ELR (cell line): Measurements from ENCODE around the gene CHTF18.
"Not testable (repeated sequence)": the region's sequence is repeated elsewhere in the genome, so short reads cannot be mapped to it uniquely, and the experiment has no call there.

Source experiments
- DNase-seq: peaks from one replicate; pipeline ENCODE4 v3.0.0-alpha.2; 2015; ENCODE audit warnings: low read depth

The CHTF18 gene

DNA sequence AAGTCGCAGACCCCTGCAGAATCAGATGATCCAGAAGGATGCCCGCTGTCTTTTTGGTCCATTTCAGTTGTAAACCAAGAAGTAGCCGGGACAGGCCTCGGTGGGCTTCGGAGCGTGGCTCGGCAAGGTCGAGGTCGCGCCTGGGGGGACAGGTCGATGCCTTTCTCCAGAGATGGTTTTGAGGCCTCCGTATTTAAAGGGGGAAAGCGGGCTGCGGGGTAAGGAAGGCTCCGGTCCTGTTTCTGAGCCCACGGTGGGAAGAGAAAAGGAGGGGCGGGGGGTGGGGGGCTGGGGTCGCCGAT is 19.6 kb downstream of the CHTF18 start:
- DNase-seq: no peak

DNA sequence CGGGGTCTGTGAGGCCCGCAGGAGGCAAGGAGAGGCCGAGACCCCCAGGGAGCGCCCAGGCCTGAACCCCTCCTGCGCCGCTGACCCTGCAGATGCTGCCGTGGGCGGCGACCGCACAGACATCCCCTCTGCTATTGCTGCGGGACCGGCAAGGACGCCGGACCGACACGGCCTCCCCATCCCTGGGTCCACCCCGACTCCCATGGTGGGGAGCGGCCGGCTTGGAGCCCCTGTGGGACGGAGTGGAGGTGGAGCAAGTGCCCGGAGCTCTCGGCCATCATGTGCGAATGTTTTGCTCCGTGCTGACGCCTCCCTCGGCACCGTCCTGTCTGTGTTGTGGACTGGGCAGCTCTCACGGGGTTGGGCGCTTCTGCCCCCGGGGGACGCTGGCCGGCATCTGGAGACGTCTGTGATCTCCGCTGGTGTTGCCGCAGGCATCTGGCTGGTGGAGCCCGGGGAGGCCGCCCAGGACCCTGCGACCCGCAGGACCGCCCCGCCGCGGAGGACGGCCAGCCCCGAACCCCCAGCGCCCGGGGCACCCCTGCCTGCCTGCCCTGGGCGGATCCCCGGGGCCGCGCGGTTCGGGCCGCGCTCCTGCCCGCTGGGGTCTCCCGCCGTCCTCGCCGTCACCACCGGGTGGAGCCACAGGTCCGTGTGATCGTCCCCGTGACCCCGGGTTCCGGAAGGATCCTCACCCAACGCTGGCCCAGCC is 24.9 kb downstream of the CHTF18 start:
- peak; percentile 49 for DNase-seq

DNA sequence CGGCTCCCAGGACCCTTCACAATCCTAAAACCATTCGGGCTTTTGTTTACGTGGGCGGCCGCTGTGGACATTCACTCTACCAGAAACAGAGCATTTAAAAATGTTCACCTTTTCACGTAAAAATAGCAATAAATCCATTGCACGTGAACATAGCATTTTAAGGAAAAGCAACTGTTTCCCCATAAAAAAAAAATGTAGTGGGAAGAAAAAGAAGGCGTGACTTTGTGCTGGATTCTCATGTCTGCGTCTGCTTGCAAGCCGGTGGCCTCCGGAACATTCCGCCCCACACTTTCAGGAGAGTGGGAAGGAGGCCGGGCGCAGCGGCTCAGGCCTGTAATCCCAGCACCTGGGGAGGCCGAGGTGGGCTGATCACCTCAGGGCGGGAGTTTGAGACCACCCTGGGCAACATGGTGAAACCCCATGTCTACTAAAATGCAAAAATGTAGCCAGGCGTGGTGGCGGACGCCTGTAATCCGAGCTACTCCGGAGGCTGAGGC is 25.5 kb downstream of the CHTF18 start:
- DNase-seq: no peak

DNA sequence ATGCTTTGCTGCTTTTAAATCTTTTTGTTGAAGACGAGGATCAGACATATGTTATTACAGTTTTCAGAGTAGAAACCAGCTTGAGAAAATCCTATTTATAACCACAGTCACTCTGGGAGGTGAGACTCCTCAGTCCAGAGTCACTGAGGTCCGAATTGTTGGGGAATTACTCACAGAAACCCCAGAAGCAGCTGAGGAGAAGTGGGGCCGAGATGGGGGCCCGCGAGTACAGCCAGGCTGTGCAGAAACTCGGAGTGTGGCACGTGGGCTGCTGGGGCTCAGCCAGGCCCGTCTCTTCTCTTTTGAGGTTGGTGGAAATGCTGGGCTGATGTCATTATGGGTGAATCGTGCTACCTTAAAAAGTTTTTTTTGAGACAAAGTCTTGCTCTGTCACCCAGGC is 26.6 kb downstream of the CHTF18 start:
- DNase-seq: peak; percentile 71

DNA sequence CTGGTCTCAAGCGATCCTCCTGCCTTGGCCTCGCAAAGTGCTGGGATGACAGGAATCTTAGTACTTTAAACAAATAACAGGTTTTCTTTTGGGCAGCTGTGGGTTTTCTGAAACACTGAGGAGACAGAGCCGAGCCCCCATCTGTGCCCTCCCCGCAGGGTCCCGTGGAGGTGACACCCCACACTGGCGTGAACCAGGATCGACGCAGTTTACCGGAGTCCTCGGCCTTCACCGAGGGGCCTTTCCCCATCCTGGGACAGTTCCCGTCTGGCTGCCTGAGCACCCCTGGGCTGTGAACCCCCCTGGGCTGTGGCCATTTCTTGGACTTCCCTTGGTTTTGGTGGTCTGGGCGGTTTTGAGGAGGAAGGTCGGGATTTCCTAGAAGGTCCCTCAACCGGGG is 27.4 kb downstream of the CHTF18 start:
- DNase-seq: no peak

DNA sequence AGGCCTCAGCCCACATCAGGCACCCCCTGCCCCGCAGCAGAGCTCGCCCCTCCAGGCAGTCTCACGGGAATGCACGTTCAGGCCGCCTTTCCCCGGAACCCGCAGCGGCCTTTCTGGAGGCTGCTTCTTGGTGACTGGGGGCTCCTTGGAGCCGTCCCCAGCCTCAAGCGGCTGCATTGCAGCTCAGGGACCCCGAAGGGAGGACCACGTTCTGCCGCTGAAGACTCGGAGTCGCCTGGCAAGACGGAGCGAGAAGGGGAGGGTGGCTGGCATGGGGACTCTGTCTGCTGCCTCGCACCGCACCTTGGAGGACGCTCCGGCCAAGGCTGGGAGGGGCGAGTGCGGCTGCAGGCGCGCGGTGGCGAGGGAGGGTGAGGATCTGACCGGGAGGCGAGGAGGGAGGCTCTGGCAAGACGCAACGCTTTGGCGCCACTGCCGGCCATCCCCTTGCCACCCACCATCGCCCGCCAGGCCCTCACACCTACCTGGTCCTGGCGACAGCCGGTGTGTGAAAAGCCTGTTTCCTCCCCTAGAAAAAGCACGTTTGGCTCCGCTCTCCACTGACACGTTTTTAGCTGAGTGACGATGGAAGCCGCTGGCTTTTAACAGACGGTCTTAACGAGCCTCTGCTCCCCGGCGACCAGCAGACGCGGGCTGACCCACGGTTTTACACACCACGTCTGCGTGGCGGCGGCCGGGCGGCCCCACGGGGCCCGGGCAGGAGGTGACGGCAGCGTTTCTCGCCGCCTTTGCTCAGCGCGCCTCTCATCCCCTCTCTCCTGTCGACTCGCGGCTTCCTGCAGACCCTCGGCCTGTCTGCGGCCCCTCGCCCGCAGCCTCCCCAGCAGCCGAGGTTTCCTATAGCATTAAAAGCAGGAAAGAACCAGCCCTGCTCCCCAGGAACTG is 28.8 kb downstream of the CHTF18 start:
- no peak for DNase-seq

DNA sequence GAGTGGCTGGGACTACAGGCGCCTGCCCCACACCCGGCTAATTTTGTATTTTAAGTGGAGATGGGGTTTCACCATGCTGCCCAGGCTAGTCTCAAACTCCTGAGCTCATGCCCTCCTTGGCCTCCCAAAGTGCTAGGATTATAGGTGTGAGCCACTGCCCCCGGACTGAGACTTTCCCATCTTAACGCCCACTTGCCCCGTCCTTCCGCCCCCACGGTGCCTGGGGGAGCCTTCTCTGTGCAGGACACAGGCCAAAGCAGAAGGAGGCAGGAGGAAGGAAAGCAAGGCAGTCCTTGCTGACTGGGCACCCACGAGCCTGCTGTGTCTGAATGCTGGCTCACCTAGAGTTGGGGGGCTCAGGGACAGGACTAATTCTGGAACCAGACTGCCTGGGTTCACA is 29.7 kb downstream of the CHTF18 start:
- no peak for DNase-seq

DNA sequence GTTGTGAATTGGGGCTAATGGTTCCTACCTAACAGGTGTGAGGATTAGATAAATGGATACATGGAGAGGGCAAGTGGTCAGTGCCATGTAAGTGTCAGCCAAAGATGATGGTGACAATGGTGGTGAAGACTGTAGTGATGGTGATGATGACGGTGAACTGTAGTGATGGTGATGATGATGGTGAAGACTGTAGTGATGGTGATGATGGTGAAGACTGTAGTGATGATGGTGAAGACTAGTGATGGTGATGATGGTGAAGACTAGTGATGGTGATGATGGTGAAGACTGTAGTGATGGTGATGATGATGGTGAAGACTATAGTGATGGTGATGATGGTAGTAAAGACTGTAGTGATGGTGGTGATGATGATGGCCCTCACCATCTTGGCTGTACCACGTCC is 30.2 kb downstream of the CHTF18 start:
- DNase-seq: no peak

DNA sequence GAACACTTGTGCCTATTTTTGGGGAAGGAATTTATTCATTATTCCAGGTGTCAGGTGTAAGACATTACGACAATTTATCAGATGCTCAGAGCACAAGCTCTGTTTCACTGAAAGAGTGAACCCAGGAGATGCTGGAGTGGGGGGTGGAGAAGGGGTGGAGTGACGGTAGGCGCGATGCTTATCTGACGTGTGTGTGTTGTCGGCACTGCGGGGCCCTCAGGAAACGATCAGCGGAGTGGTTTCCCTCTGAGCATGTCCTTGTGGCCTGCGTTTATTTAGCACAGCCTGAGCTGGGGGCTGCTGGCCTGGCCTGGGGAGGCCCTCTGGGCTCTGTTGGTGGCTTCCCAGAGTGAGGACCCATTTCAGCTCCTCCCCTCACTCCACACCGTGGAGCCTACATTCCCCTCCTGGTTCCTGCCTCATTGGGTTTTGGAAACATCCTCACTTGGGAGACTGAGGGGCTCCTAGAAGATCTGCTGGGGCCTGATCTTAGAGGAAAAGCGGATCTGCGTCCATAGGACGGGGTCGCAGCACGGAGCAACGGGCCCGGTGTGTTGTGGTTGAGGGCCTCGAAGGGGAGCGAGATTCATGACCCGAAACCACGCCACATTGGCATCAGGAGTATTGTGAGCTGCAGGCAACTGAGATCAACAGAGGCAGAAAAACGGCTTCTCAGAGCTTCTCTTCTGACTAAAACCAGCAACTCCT is 31.1 kb downstream of the CHTF18 start:
- no peak for DNase-seq

DNA sequence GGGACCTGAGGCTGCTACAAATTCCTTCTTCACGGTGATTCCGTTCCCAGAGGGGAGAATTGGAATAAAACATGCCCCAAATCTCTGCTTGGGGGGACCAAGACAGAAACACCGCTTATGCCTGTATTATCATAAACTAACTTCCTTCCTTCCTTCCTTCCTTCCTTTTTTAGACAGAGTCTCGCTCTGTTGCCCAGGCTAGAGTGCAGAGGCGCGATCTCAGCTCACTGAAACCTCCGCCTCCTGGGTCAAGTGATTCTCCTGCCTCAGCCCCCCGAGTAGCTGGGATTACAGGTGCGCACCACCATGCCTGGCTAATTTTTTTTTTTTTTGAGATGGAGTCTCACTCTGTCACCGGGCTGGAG is 31.6 kb downstream of the CHTF18 start:
- DNase-seq: not testable (repeated sequence)

DNA sequence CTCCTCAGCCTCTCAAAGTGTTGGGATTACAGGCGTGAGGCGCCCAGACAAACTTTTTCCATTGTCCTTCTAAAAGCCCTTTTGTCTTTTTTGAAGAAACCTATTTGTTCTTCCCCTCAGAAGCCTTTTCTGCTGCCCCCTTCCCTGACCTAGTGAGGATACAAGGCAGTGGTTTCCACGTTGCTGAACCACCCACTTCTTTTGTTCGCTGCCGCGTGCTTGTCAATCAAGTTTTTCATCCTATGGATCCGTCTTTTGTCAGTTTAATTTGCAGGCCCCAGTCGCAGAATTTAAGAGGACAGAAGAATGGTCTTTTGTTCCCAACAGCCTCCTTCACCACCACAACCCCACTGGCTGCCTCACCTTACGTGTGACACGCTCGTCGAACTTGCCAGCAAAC is 32.3 kb downstream of the CHTF18 start:
- no peak for DNase-seq

DNA sequence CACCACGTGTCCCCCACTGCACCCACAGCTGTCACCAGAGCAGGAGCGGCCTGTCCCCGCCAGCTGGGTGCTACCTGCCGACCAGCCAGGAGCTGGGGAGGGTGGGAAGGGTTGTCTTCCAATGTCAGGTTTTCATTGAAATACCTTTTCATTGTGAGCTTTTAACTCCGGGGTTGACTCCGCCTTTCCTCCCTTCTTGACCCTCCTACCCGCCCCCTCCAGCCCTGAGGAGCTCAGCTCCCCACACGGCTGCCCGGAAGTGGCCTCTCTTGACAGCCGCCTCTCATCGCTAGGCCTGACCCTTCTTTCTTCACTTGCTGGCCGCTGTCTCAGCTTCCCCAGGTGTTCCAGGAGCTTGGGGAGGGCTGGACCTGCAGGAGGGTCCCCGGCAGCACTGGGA is 33.3 kb downstream of the CHTF18 start:
- no peak for DNase-seq

DNA sequence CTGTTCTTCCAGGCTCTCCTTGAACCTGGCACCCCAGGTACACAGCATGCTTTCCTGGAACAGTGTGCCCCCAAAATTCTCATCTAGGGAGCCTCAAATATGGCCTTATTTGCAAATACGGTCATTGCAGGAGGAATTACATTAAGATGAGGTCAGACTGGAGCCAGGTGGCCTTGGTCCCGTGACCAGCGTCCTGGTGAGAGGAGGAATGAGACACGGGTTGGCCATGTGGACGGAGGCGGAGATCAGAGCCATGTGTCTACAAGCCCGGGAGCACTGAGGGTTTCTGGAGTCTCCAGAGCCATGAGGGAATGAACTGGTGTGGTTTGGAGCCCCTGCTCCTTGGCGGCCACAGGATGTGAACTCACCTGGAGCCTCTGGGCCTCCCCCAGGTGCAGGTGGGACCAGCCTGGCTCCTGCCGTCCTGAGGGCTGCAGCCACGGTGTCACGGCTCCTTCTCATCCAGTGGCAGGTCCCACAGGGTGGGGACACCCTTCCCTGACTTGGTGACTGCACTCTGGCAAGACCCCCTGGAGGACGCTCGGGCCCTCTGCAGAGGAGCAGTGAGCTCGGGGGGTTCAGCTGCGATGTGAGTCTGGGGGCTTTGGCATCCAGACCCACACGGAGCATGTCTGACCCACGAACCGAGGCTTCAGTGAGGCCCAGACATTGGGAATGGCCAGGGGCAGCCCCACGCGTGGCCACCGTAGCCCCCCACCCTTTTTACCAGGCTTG is 33.9 kb downstream of the CHTF18 start:
- DNase-seq: no peak

DNA sequence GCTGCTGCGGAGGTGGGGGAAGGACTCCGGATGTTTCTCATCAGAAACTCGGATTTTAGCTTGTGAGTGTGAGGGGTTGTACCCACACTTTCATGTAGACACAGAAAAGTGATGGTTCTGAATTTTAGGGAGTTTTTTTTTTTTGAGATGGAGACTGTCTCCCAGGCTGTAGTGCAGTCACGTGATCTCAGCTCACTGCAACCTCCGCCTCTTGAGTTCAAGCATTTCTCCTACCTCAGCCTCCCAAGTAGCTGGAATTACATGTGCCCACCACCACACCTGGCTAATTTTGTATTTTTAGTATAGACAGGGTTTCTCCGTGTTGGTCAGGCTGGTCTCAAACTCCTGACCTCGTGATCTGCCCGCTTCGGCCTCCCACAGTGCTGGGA is 34.5 kb downstream of the CHTF18 start:
- no peak for DNase-seq

DNA sequence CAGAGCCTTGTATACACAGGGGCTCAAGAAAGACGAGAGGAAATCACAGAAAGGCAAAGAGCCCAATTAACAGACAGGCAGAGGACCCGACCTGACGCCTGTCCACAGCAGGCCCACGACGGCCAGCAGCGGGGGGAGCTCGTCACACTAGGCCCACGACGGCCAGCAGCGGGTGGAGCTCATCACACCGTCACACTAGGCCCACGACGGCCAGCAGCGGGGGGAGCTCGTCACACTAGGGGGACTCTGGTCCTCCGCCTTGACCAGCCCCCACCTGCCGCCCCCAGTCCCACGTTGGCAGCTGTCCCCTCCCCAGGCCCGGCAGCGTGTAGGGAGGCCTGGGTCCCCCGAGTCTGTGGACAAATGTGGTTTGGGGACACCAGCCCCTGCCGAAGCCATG is 35.8 kb downstream of the CHTF18 start:
- no peak for DNase-seq

DNA sequence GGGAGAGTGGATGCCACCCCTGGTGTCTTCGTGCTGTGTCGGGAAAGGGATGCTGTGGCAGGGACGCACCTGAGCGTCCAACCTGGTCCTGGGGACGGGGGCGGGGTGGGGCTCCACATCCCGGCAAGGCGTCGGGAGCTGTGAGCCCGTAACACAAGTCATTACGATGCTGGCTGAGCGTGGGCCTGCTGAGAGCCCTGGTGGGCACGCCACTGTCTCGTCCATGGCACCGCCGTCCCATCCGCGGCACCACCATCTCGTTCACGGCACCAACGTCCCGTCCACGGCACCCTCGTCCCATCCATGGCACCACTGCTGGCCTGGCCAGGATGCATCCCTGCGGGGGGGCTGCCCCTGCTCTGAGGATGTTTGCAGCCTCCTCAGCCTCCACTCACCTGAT is 36.2 kb downstream of the CHTF18 start:
- no peak for DNase-seq

DNA sequence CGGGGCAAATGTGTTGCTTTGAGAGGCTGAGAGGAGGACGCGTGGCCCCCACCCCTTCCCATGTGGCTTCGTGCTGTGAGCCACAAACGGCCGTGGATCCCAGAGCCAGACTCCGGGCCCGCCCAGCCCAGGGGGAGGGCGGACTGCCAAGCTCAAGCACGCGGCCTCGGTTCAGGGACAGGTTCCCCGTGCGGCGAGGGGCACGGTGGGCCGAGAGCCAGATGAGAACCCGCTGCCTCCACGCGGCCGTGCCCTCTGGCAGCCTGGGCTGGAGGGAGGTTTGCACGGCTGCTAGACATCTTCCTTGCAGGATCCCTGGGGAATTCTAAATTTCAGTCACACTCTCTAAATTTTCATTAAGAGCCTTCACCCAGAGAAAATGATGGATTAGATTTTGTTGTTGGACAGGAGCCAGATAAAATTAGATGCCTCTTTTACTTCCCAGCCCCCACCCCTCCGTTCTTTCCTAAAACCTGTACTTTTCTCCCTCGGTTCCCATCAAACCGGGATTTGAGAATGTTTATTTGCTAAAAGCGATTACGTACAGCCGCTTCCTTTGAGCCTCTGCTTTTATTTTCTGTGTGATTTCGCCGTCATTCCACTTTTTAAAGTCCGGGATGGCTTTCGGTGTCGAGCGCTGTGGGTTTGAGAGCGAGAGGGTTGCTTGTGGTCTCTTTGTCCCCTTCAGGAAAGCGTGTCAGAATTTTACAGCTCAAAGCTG is 37.1 kb downstream of the CHTF18 start:
- DNase-seq: no peak

DNA sequence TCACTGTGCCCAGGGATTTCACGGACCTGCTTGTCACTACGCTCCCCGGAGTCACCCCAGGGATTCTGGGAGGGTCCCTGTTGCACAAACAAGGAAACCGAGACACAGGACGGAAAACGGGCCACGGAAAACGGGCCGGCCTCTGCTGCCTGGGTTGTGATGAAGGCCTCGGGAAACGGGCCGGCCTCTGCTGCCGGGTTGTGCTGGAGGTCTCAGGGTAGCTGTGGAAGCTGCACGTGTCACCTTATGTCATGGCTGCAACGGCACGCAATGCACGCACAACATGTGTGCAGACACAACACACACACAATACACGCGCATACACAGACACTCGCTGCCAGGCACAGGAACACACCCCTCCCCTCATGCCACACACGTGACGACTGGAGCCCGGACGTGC is 39.1 kb downstream of the CHTF18 start:
- DNase-seq: no peak

DNA sequence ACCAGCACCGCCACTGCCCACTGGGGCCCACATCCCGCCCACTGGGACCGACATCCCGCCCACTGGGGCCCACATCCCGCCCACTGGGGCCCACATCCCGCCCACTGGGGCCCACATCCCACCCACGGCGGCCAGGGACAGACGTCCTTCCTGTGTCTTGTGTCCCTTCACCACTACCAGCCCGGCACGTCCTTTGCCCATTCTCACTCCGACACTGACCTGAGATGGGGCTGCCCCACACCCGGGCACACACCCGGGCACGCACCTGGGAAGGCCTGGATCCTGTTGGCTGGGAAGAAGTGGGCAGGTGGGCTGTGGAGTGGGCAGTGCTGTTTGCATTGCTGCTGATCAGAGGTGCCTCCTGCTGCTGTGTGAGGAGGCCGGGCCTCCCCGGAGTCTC is 40.5 kb downstream of the CHTF18 start:
- no peak for DNase-seq

DNA sequence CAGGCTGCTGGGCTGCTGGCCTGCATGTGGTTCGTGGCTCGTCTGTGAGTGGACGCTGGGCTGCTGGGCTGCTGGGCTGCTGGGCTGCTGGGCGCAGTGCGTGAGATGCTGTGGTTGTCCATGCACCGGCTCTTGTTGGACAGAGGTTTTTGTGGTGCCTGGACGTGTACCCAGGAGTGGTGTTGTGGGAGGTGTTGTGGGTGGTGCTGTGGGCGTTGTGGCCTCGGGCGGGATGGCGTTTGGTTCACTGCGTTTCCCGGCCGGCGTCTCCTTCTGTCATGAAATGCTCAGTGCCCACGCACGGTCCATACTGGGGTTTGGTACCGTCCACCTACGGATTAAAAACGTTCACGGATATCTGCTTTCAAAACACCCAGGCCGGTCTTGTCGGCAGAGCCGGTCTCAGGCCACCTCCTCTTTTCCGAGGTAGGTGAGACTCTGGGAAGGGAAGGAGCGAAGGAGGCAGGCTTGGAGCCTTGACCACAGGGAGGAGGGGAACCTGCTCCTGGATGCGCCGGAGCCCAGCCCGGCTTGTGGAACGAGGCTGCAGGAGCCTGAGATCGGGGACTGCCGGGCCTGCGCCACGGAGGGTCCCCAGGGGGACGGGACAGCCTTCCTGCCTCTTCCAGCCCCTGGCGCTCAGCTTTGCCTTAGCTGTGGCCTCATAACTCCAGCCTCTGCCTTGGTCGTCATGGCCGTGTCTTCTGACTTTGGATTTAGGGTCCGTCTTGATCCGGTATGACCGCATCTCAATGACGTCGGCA is 41.9 kb downstream of the CHTF18 start:
- DNase-seq: no peak
